GM18505 (cell line): ENCODE measurements around the gene CLDN6.

Experiments used
- ATAC-seq: cut with Tn5 transposase; IDR thresholded peaks from one replicate; pipeline ENCODE4 v1.9.1; 2021; ENCODE audit not compliant: unreplicated experiment
- POLR2A ChIP-seq: IDR thresholded peaks from 4 replicates; pipeline ENCODE4 v1.6.1; 2011; ENCODE audit warnings: borderline replicate concordance; ENCODE audit not compliant: insufficient read depth, insufficient read length; ENCODE audit errors: extremely low read depth

CLDN6 gene

GRCh38 chr16:2976201-2976600 lies 41.8 kb downstream of the CLDN6 start:
- no peak for TF ChIP-seq POLR2A
- no peak for ATAC-seq

- TF ChIP-seq POLR2A = no peak
- no peak for ATAC-seq
Observed at GRCh38 chr16:2975161-2975795, 42.7 kb downstream of the CLDN6 start.

- no peak for TF ChIP-seq POLR2A
- ATAC-seq = no peak
Observed at GRCh38 chr16:2974319-2975056, 43.5 kb downstream of the CLDN6 start.

- no peak for ATAC-seq
- no peak for TF ChIP-seq POLR2A
Observed at GRCh38 chr16:2973605-2974318, 44.2 kb downstream of the CLDN6 start.

GRCh38 chr16:2973093-2973492 lies 44.9 kb downstream of the CLDN6 start:
- ATAC-seq = no peak
- no peak for TF ChIP-seq POLR2A

GRCh38 chr16:2971985-2972784 lies 45.8 kb downstream of the CLDN6 start:
- ATAC-seq = no peak

GRCh38 chr16:2971134-2971984 lies 46.6 kb downstream of the CLDN6 start:
- TF ChIP-seq POLR2A = peak; percentile 21
- ATAC-seq = no peak

More at GRCh38 chr16:2971985-2972784, 45.8 kb downstream of the CLDN6 start:
- no peak for TF ChIP-seq POLR2A

- no peak for ATAC-seq
- TF ChIP-seq POLR2A = no peak
Observed at GRCh38 chr16:2970563-2970962, 47.4 kb downstream of the CLDN6 start.

GRCh38 chr16:2969545-2970521 lies 48.1 kb downstream of the CLDN6 start:
- peak; percentile 57 for TF ChIP-seq POLR2A
- peak; percentile 27 for ATAC-seq

GRCh38 chr16:2968738-2969544 lies 49.0 kb downstream of the CLDN6 start, which contains the start of gene PAQR4:
TSS of gene PAQR4 (plus strand) at chr16:2969348. CDS start at chr16:2969675, 327 bp downstream.
- TF ChIP-seq POLR2A = no peak

GRCh38 chr16:2968368-2968737 lies 49.6 kb downstream of the CLDN6 start:
- no peak for ATAC-seq
- TF ChIP-seq POLR2A = no peak

More at GRCh38 chr16:2968738-2969544, 49.0 kb downstream of the CLDN6 start, which contains the start of gene PAQR4:
- peak; percentile 69 for ATAC-seq

GRCh38 chr16:2967721-2968161 lies 50.2 kb downstream of the CLDN6 start:
- TF ChIP-seq POLR2A = no peak
- ATAC-seq = no peak
